ENCODE measurements around the gene SOX2.

Gene SOX2

DNA sequence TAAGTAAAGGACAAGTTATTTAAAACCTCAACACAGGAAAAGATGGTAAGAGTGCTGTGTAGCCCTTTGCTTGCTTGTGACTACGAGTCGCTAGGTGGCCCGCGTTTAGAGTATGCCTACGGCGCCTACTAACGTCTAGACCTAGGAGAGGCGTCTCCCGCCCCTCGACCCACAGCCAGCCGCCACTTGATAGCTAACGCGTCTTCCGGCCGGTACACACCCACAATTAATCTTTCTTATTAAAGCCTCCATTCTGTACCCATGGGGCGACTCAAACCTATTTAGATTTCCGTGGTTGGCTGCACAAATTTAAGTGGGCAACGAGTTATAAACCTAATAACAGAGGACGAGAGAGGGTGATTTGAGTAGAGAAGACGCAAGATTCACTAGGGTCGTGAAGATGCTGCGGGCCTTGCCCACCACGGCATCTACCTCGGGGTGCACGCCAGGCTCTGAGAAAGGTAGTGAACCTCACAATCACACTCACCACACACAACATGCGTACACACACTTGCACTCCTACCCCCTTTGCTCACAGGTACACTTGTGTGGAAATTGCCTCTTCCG lies 12.0 kb downstream of the SOX2 start:
- Histone ChIP-seq H2AK5ac (ENCODE audit: low read depth, low read length) (peak overlapping the region; percentile 20), H3K18ac (ENCODE audit: low read length) (peak overlapping the region; percentile 73), H3K27ac (replicated peaks; ENCODE audit: low read length) (peak overlapping the region; percentile 94), H2AFZ (ENCODE audit: low read length) (no peak overlapping the region), H2BK5ac (ENCODE audit: low read length) (no peak overlapping the region), H3K4me3 (ENCODE audit: low read length in 2 of 2) (no peak overlapping the region), H4K8ac (ENCODE audit: low read depth, low read length) (peak overlapping the region; percentile 88), H3K79me1 (ENCODE audit: low read depth, low read length) (peaks cover 5% of the 10 kb centered on the region), H3K4ac (ENCODE audit: low read length) (no peak overlapping the region), H3K9ac (ENCODE audit: low read depth, low read length, poor library complexity) (no peak overlapping the region), H3K36me3 (replicated peaks in 1 of 2; ENCODE audit: control insufficient read depth in 2 of 2, insufficient read depth in 2 of 2, low read length in 2 of 2) (peaks cover 4 to 51% of the 10 kb centered on the region in 2 donors), H3K4me1 (ENCODE audit: control insufficient read depth in 2 of 2, insufficient read depth in 1 of 2, low read depth in 1 of 2, low read length in 2 of 2) (peaks cover 30 to 84% of the 10 kb centered on the region in 2 donors), H3K23ac (ENCODE audit: low read depth, low read length, poor library complexity) (no peak overlapping the region), H3K4me2 (ENCODE audit: insufficient read depth, low read length, poor library complexity, severe bottlenecking) (no peak overlapping the region), H2BK15ac (ENCODE audit: low read length) (no peak overlapping the region), H3K27me3 (ENCODE audit: control insufficient read depth in 3 of 3, insufficient read depth in 3 of 3, low read depth in 1 of 3, low read length in 3 of 3) (no peaks in the 10 kb centered on the region), H2BK12ac (ENCODE audit: low read length) (no peak overlapping the region), H3K14ac (ENCODE audit: low read length) (no peak overlapping the region), H3K9me3 (replicated peaks in 1 of 2; ENCODE audit: control insufficient read depth in 2 of 2, insufficient read depth in 1 of 2, low read depth in 1 of 2, low read length in 2 of 2) (peaks cover 0 to 4% of the 10 kb centered on the region in 2 donors), H4K91ac (ENCODE audit: low read depth, low read length, poor library complexity) (no peak overlapping the region), H2BK120ac (ENCODE audit: low read depth, low read length) (no peak overlapping the region)
- no CpG with 5 or more reads among the region's 27 CpGs for WGBS, 2 donors (ENCODE audit: extremely low coverage in 2 of 2, insufficient read length in 2 of 2, insufficient replicate concordance in 1 of 2)
- no peak for DNase-seq (ENCODE audit: low spot score)

DNA sequence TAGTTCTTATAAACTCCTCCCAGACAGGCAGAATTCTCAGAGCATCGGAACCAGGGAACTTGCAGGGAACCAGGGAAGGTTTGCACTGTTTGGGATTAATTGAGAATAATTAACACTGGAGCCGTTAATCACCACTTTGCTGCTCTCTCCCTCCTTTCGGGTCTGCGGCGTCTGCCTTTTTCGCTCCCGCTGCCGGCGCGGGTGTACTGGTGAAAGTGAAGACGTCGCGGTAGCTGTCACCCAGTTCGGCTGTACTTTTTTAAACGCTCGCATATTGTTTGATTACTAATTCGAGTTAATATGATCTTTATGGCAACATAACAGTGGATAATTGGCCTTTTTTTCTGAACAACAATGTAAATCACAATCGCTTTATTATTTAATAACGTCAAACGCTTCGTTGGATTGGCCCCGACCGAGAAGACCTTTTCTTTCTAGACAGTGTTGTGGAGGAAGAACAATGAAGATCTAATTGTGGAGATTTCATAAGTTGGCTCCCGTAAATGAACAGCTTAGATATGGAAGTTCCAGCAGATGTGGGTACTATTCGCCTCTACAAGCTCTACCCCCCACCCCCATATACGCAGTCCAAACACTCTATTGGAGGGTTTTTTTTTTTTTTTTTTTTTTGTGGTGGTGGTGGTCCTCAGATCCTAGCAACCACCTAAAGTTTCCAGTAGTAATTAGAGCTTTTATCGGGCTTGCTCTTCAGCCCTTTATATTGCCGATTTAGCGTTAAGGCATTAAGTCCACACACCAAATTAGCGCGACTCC lies 12.7 kb downstream of the SOX2 start:
- no peak overlapping the region for H4K8ac ChIP-seq (ENCODE audit: low read depth, low read length)
- no peak overlapping the region for H2BK120ac ChIP-seq (ENCODE audit: low read depth, low read length)
- H3K27ac ChIP-seq (replicated peaks; ENCODE audit: low read length), result peak overlapping the region; percentile 94
- peaks cover 4% of the 10 kb centered on the region for H3K79me1 ChIP-seq (ENCODE audit: low read depth, low read length)
- peaks cover 4 to 44% of the 10 kb centered on the region in 2 donors for H3K36me3 ChIP-seq (replicated peaks in 1 of 2; ENCODE audit: control insufficient read depth in 2 of 2, insufficient read depth in 2 of 2, low read length in 2 of 2)
- no peak overlapping the region for H3K23ac ChIP-seq (ENCODE audit: low read depth, low read length, poor library complexity)
- no CpG with 5 or more reads among the region's 31 CpGs for WGBS, 2 donors (ENCODE audit: extremely low coverage in 2 of 2, insufficient read length in 2 of 2, insufficient replicate concordance in 1 of 2)
- peaks cover 0 to 4% of the 10 kb centered on the region in 2 donors for H3K9me3 ChIP-seq (replicated peaks in 1 of 2; ENCODE audit: control insufficient read depth in 2 of 2, insufficient read depth in 1 of 2, low read depth in 1 of 2, low read length in 2 of 2)
- no peak overlapping the region for H3K4ac ChIP-seq (ENCODE audit: low read length)
- H3K9ac ChIP-seq (ENCODE audit: low read depth, low read length, poor library complexity), result no peak overlapping the region
- H2AFZ ChIP-seq (ENCODE audit: low read length), result no peak overlapping the region
- no peaks in the 10 kb centered on the region for H3K27me3 ChIP-seq (ENCODE audit: control insufficient read depth in 3 of 3, insufficient read depth in 3 of 3, low read depth in 1 of 3, low read length in 3 of 3)
- no peak overlapping the region for H2BK15ac ChIP-seq (ENCODE audit: low read length)
- no peak overlapping the region for H3K14ac ChIP-seq (ENCODE audit: low read length)
- no peak for DNase-seq (ENCODE audit: low spot score)
- H3K4me1 ChIP-seq (ENCODE audit: control insufficient read depth in 2 of 2, insufficient read depth in 1 of 2, low read depth in 1 of 2, low read length in 2 of 2), result peaks cover 35 to 84% of the 10 kb centered on the region in 2 donors
- H2BK12ac ChIP-seq (ENCODE audit: low read length), result no peak overlapping the region
- H2BK5ac ChIP-seq (ENCODE audit: low read length), result no peak overlapping the region
- H2AK5ac ChIP-seq (ENCODE audit: low read depth, low read length), result peak overlapping the region; percentile 20
- peak overlapping the region; percentile 73 for H3K18ac ChIP-seq (ENCODE audit: low read length)
- H3K4me3 ChIP-seq (ENCODE audit: low read length in 2 of 2), result no peak overlapping the region
- H4K91ac ChIP-seq (ENCODE audit: low read depth, low read length, poor library complexity), result no peak overlapping the region
- H3K4me2 ChIP-seq (ENCODE audit: insufficient read depth, low read length, poor library complexity, severe bottlenecking), result peak overlapping the region; percentile 42

- Histone ChIP-seq H4K91ac (ENCODE audit: low read depth, low read length, poor library complexity) (no peak overlapping the region), H3K14ac (ENCODE audit: low read length) (no peak overlapping the region), H3K9me3 (replicated peaks in 1 of 2; ENCODE audit: control insufficient read depth in 2 of 2, insufficient read depth in 1 of 2, low read depth in 1 of 2, low read length in 2 of 2) (peaks cover 0 to 4% of the 10 kb centered on the region in 2 donors), H3K23ac (ENCODE audit: low read depth, low read length, poor library complexity) (no peak overlapping the region), H4K8ac (ENCODE audit: low read depth, low read length) (no peak overlapping the region), H3K4me3 (ENCODE audit: low read length in 2 of 2) (peak overlapping the region in 1 of 2 donors; percentile 24), H3K79me1 (ENCODE audit: low read depth, low read length) (peaks cover 2% of the 10 kb centered on the region), H2AFZ (ENCODE audit: low read length) (no peak overlapping the region), H3K4me2 (ENCODE audit: insufficient read depth, low read length, poor library complexity, severe bottlenecking) (peak overlapping the region; percentile 57), H2BK5ac (ENCODE audit: low read length) (peak overlapping the region; percentile 58), H3K9ac (ENCODE audit: low read depth, low read length, poor library complexity) (peak overlapping the region; percentile 67), H3K4ac (ENCODE audit: low read length) (no peak overlapping the region), H3K18ac (ENCODE audit: low read length) (peak overlapping the region; percentile 88), H3K4me1 (ENCODE audit: control insufficient read depth in 2 of 2, insufficient read depth in 1 of 2, low read depth in 1 of 2, low read length in 2 of 2) (peaks cover 29 to 84% of the 10 kb centered on the region in 2 donors), H3K36me3 (replicated peaks in 1 of 2; ENCODE audit: control insufficient read depth in 2 of 2, insufficient read depth in 2 of 2, low read length in 2 of 2) (peaks cover 2 to 36% of the 10 kb centered on the region in 2 donors), H2BK120ac (ENCODE audit: low read depth, low read length) (no peak overlapping the region), H3K27me3 (ENCODE audit: control insufficient read depth in 3 of 3, insufficient read depth in 3 of 3, low read depth in 1 of 3, low read length in 3 of 3) (no peaks in the 10 kb centered on the region), H2AK5ac (ENCODE audit: low read depth, low read length) (peak overlapping the region; percentile 41), H2BK12ac (ENCODE audit: low read length) (no peak overlapping the region), H3K27ac (replicated peaks; ENCODE audit: low read length) (peak overlapping the region; percentile 94), H2BK15ac (ENCODE audit: low read length) (no peak overlapping the region)
- DNase-seq (ENCODE audit: low spot score), result no peak
- WGBS, 2 donors (ENCODE audit: extremely low coverage in 2 of 2, insufficient read length in 2 of 2, insufficient replicate concordance in 1 of 2), result no CpG with 5 or more reads among the region's 24 CpGs
Measured at GRCh38 chr3:181725131-181725731, 13.5 kb downstream of the SOX2 start.

- Histone ChIP-seq H4K91ac (ENCODE audit: low read depth, low read length, poor library complexity) (no peak overlapping the region), H4K8ac (ENCODE audit: low read depth, low read length) (no peak overlapping the region), H2AK5ac (ENCODE audit: low read depth, low read length) (peak overlapping the region; percentile 95), H3K79me1 (ENCODE audit: low read depth, low read length) (peaks cover 2% of the 10 kb centered on the region), H2BK120ac (ENCODE audit: low read depth, low read length) (no peak overlapping the region), H3K18ac (ENCODE audit: low read length) (peak overlapping the region; percentile 83), H2BK5ac (ENCODE audit: low read length) (peak overlapping the region; percentile 58), H3K4me3 (ENCODE audit: low read length in 2 of 2) (peak overlapping the region in 1 of 2 donors; percentile 24), H3K14ac (ENCODE audit: low read length) (no peak overlapping the region), H3K23ac (ENCODE audit: low read depth, low read length, poor library complexity) (no peak overlapping the region), H3K9ac (ENCODE audit: low read depth, low read length, poor library complexity) (peak overlapping the region; percentile 75), H3K27ac (replicated peaks; ENCODE audit: low read length) (peak overlapping the region; percentile 94), H3K27me3 (ENCODE audit: control insufficient read depth in 3 of 3, insufficient read depth in 3 of 3, low read depth in 1 of 3, low read length in 3 of 3) (no peaks in the 10 kb centered on the region), H2AFZ (ENCODE audit: low read length) (no peak overlapping the region), H3K4me1 (ENCODE audit: control insufficient read depth in 2 of 2, insufficient read depth in 1 of 2, low read depth in 1 of 2, low read length in 2 of 2) (peaks cover 28 to 84% of the 10 kb centered on the region in 2 donors), H3K9me3 (replicated peaks in 1 of 2; ENCODE audit: control insufficient read depth in 2 of 2, insufficient read depth in 1 of 2, low read depth in 1 of 2, low read length in 2 of 2) (peaks cover 0 to 4% of the 10 kb centered on the region in 2 donors), H3K36me3 (replicated peaks in 1 of 2; ENCODE audit: control insufficient read depth in 2 of 2, insufficient read depth in 2 of 2, low read length in 2 of 2) (peaks cover 2 to 30% of the 10 kb centered on the region in 2 donors), H3K4me2 (ENCODE audit: insufficient read depth, low read length, poor library complexity, severe bottlenecking) (peak overlapping the region; percentile 76), H3K4ac (ENCODE audit: low read length) (no peak overlapping the region), H2BK12ac (ENCODE audit: low read length) (no peak overlapping the region), H2BK15ac (ENCODE audit: low read length) (no peak overlapping the region)
- WGBS, 2 donors (ENCODE audit: extremely low coverage in 2 of 2, insufficient read length in 2 of 2, insufficient replicate concordance in 1 of 2), result no CpG with 5 or more reads among the region's 15 CpGs
- DNase-seq (ENCODE audit: low spot score), result no peak
Measured at GRCh38 chr3:181725830-181726229, 14.1 kb downstream of the SOX2 start.

Measured in neuronal stem cell (in vitro differentiated cells).